HCEC 1CT (cell line): ENCODE data around the gene TMEM250.
A peak's percentile ranks its signal among the peaks of the same experiment; 100 is the strongest.

Experiments
- DNase-seq: peaks from one replicate; pipeline ENCODE4 v3.0.0-alpha.2; 2017

The TMEM250 gene

GRCh38 chr9:136147038-136147889 lies 28.6 kb upstream of the TMEM250 start:
- DNase-seq: no peak

- DNase-seq: no peak
These were observed 27.7 kb upstream of the TMEM250 start for GRCh38 chr9:136146126-136147037.

- DNase-seq: no peak
These were observed 26.9 kb upstream of the TMEM250 start for GRCh38 chr9:136145580-136145979.

GRCh38 chr9:136144450-136144849 lies 25.8 kb upstream of the TMEM250 start:
- no peak for DNase-seq

DNA sequence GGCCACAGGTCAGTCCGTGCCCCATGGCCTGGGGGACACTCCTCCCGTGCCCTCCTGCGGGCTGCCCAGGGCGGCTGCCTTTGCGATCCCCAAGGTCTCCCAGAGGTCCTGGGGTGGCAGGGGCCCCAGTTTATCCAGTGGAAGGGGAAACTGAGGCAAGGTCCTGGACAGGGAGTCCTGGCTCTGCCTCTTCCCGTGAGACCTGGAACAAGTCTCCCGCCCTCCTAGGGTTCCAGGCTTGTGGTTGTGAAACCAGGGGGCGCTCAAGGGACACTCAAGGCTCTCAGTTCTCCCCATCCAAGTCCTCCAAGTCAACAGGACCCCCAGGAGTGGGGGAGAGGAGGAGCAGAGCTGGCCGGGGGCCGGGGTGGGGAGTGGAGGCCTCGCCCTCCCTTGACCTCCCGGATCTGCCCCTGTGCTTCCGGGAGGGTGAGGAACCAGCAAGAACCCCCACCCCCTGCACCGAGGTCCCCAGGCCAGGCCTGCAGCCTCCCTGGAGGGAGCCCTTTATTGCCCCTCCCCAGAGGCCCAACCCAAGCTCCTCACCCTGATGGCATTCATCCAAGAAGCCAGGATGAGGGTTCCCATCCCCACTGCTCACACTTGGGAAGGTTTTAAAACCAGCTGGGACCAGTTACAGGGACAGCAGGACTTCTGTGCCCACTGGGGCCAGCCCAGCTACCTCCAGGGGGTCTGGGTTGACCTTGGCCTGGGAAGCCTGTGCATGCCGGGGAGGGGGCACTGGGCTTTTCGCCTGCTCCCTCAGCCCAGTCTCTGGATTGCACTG lies 24.7 kb upstream of the TMEM250 start:
- DNase-seq: peak; percentile 20

GRCh38 chr9:136142859-136143214 lies 24.2 kb upstream of the TMEM250 start:
- DNase-seq: no peak

GRCh38 chr9:136142414-136142796 lies 23.7 kb upstream of the TMEM250 start:
- DNase-seq: no peak

DNA sequence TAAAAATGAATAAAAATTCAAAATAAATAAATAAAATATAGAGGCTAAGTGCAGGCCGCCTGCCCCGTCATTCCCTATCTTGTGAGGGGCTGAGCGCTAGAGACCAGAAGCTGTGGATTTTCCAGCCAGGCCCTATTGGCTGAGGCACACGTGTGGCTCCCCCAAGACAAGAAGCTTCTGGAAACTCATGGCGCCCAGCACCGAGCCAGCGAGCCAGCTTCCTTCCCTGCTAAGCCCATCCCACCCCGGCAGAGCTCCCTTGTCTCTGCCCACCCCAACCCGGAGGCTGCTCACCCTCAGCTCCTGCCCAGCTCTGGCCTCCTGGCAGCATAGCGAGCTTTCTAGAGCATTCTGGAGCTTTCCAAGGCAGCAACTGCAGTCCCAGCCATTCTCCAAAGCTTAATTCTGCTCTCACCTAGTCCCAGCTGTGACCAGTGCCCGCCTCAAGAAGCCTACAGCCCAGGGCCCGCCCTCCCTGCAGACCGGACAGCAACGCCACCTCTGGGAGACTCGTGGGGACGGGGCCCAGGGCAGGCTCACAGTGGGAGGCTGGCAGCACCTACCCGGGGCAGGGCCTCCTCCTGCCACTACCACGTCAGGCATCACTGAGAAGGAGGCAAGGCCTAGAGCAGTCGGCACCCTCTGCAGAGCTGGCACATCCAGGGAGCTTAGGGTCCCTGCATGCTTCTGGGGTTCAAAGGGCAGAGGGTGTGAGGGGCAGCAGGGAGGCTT lies 23.2 kb upstream of the TMEM250 start:
- DNase-seq: no peak

GRCh38 chr9:136140966-136141365 lies 22.3 kb upstream of the TMEM250 start:
- DNase-seq: no peak

DNA sequence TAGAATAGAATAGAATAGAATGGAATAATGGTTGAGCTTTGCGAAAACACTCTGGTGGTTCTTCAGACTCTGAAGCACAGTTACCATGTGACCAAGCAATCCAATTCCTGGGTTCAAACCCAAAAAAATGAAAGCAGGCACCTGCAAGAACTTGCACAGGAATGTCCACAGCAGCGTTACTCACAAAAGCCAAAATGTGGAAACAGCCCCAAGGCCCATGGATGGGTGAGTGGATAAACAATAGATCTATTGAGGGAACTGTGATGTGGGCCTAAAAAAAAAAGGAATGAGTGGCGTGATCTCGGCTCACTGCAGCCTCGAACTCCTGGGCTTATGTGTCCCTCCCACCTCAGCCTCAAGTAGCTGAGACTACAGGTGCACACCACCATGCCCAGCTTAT lies 21.4 kb upstream of the TMEM250 start:
- no peak for DNase-seq

GRCh38 chr9:136138566-136138965 lies 19.9 kb upstream of the TMEM250 start:
- no peak for DNase-seq

GRCh38 chr9:136137321-136138265 lies 18.9 kb upstream of the TMEM250 start:
- DNase-seq: no peak

GRCh38 chr9:136136127-136136925 lies 17.7 kb upstream of the TMEM250 start:
- DNase-seq: no peak

- DNase-seq: no peak
These were observed 16.9 kb upstream of the TMEM250 start for GRCh38 chr9:136135326-136136126.

DNA sequence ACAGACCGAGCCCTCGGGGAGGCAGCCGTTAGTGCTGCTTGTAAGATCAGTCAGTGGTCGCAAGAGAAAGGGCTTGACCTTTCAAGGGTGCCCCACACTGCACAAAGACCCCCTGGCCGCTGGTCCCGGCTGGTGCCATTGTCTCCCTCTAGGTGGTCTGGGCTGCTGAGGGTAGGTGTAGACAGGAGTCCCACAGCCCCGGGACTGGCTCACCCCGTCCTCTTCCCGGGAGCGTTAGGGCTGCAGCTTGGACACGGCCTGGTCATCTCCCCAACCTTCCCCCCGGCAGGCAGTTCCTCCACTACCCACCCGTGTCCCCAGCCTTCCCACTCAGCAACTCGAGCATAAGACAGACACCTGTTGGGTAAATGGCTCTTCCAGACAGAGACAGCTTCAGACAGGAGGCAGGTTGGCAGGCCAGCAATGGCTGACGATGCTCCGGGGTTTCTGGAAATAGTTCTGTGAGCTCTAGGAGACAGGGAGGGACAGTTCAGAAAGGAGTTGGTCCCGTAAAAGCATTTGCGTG lies 15.3 kb upstream of the TMEM250 start:
- no peak for DNase-seq

- DNase-seq: no peak
These were observed 14.7 kb upstream of the TMEM250 start for GRCh38 chr9:136133191-136133958.

- DNase-seq: no peak
These were observed 13.9 kb upstream of the TMEM250 start for GRCh38 chr9:136132512-136133050.
